ENCODE results near the gene NUFIP2. TPM values are rescaled to one million over a fixed set of nuclear protein-coding genes. Genes with fewer than 3 reads are reported as not detected.

The NUFIP2 gene
- total and polyA plus RNA-seq, 4 donors, result 2.7 to 30.2 (median 14.5) TPM

DNA sequence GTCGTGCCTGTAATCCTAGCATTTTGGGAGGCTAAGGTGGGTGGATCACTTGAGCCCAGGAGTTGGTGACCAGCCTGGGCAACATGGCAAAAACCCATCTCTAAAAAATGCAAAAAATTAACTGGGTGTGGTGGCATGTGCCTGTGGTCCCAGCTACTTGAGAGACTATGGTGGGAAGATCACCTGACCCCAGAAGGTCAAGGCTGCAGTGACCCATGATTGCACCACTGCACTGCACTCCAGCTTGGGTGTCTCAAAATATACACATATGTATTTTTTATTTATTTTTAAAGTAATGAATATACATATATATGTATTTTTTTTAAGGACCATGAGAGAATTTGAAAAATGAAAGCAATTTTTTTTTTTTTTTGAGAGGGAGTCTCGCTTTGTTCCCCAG is 5.1 kb upstream of the NUFIP2 start:
- DNase-seq (ENCODE audit: low spot score), result no peak
- no peaks in the 10 kb centered on the region for H3K36me3 ChIP-seq (ENCODE audit: control insufficient read depth in 4 of 4, insufficient read depth in 3 of 4, low read depth in 1 of 4, low read length in 3 of 4)
- TF ChIP-seq, protein P1, sequence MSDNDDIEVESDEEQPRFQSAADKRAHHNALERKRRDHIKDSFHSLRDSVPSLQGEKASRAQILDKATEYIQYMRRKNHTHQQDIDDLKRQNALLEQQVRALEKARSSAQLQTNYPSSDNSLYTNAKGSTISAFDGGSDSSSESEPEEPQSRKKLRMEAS (IDR thresholded peaks at IDR 0.05), result no peak
- TF ChIP-seq, protein P2, sequence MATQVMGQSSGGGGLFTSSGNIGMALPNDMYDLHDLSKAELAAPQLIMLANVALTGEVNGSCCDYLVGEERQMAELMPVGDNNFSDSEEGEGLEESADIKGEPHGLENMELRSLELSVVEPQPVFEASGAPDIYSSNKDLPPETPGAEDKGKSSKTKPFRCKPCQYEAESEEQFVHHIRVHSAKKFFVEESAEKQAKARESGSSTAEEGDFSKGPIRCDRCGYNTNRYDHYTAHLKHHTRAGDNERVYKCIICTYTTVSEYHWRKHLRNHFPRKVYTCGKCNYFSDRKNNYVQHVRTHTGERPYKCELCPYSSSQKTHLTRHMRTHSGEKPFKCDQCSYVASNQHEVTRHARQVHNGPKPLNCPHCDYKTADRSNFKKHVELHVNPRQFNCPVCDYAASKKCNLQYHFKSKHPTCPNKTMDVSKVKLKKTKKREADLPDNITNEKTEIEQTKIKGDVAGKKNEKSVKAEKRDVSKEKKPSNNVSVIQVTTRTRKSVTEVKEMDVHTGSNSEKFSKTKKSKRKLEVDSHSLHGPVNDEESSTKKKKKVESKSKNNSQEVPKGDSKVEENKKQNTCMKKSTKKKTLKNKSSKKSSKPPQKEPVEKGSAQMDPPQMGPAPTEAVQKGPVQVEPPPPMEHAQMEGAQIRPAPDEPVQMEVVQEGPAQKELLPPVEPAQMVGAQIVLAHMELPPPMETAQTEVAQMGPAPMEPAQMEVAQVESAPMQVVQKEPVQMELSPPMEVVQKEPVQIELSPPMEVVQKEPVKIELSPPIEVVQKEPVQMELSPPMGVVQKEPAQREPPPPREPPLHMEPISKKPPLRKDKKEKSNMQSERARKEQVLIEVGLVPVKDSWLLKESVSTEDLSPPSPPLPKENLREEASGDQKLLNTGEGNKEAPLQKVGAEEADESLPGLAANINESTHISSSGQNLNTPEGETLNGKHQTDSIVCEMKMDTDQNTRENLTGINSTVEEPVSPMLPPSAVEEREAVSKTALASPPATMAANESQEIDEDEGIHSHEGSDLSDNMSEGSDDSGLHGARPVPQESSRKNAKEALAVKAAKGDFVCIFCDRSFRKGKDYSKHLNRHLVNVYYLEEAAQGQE (IDR thresholded peaks at IDR 0.05), result no peak
- H3K4me1 ChIP-seq (ENCODE audit: control insufficient read depth in 4 of 4, insufficient read depth in 4 of 4, low read length in 3 of 4), result peaks cover 0 to 3% (median 0%) of the 10 kb centered on the region in 4 donors
- H3K9ac ChIP-seq (ENCODE audit: low read depth in 1 of 2, low read length in 2 of 2), result no peak overlapping the region
- no peaks in the 10 kb centered on the region for H3K27me3 ChIP-seq (ENCODE audit: control insufficient read depth in 4 of 4, insufficient read depth in 4 of 4, low read length in 3 of 4)
- WGBS, result 94% methylated on average over 2 of the region's 2 CpGs
- no peaks in the 10 kb centered on the region for H3K9me3 ChIP-seq (ENCODE audit: control insufficient read depth in 4 of 4, low read length in 3 of 4)
- H3K27ac ChIP-seq (ENCODE audit: low read depth in 1 of 2, low read length in 2 of 2), result no peak overlapping the region
- H3K4me3 ChIP-seq (ENCODE audit: low read depth in 1 of 3, low read length in 3 of 3), result no peak overlapping the region

DNA sequence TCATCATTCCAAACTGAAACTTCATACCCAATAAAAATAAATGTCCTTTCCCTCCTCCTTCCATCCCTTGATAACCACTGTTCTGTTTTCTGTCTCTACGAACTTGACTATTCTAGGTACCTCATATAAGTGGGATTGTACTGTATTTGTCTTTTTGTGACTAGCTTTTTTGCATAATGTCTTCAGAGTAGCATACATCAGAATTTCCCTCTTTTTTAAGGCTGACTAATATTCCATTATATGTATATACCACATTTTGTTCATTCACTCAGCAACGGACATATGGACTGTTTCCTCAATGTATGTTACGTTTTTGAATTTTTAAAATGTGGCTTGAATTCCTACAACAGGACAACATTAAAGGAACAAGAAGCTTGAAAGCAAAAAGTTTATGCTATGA is 1.5 kb upstream of the NUFIP2 start:
- H3K4me3 ChIP-seq (ENCODE audit: low read depth in 1 of 3, low read length in 3 of 3), result no peak overlapping the region
- no peak for TF ChIP-seq HNF4G (IDR thresholded peaks at IDR 0.05)
- TF ChIP-seq, protein P1 (IDR thresholded peaks at IDR 0.05), result no peak
- no peak for TF ChIP-seq RAD21 (IDR thresholded peaks at IDR 0.05)
- TF ChIP-seq RXRA (IDR thresholded peaks at IDR 0.05), result no peak
- TF ChIP-seq, protein P3, sequence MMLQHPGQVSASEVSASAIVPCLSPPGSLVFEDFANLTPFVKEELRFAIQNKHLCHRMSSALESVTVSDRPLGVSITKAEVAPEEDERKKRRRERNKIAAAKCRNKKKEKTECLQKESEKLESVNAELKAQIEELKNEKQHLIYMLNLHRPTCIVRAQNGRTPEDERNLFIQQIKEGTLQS (IDR thresholded peaks at IDR 0.05), result no peak
- no peak for TF ChIP-seq NR2F2 (IDR thresholded peaks at IDR 0.05)
- TF ChIP-seq EGR1 (IDR thresholded peaks at IDR 0.05; ENCODE audit: low read depth in 2 of 2), result no peak
- TF ChIP-seq JUND (IDR thresholded peaks at IDR 0.05), result no peak
- TF ChIP-seq, protein P2 (IDR thresholded peaks at IDR 0.05), result no peak
- TF ChIP-seq, protein P4, sequence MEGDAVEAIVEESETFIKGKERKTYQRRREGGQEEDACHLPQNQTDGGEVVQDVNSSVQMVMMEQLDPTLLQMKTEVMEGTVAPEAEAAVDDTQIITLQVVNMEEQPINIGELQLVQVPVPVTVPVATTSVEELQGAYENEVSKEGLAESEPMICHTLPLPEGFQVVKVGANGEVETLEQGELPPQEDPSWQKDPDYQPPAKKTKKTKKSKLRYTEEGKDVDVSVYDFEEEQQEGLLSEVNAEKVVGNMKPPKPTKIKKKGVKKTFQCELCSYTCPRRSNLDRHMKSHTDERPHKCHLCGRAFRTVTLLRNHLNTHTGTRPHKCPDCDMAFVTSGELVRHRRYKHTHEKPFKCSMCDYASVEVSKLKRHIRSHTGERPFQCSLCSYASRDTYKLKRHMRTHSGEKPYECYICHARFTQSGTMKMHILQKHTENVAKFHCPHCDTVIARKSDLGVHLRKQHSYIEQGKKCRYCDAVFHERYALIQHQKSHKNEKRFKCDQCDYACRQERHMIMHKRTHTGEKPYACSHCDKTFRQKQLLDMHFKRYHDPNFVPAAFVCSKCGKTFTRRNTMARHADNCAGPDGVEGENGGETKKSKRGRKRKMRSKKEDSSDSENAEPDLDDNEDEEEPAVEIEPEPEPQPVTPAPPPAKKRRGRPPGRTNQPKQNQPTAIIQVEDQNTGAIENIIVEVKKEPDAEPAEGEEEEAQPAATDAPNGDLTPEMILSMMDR (IDR thresholded peaks at IDR 0.05; ENCODE audit: low read depth, low read length, missing input control), result no peak
- TF ChIP-seq TAF1 (conservative IDR thresholded peaks at IDR 0.05), result no peak
- no peak for TF ChIP-seq SP1 (IDR thresholded peaks at IDR 0.05)
- H3K9me3 ChIP-seq (ENCODE audit: control insufficient read depth in 4 of 4, low read length in 3 of 4), result no peaks in the 10 kb centered on the region
- H3K27me3 ChIP-seq (ENCODE audit: control insufficient read depth in 4 of 4, insufficient read depth in 4 of 4, low read length in 3 of 4), result no peaks in the 10 kb centered on the region
- H3K27ac ChIP-seq (ENCODE audit: low read depth in 1 of 2, low read length in 2 of 2), result no peak overlapping the region
- no peak for DNase-seq (ENCODE audit: low spot score)
- no peaks in the 10 kb centered on the region for H3K36me3 ChIP-seq (ENCODE audit: control insufficient read depth in 4 of 4, insufficient read depth in 3 of 4, low read depth in 1 of 4, low read length in 3 of 4)
- H3K9ac ChIP-seq (ENCODE audit: low read depth in 1 of 2, low read length in 2 of 2), result no peak overlapping the region
- 97% methylated on average over 3 of the region's 3 CpGs for WGBS
- H3K4me1 ChIP-seq (ENCODE audit: control insufficient read depth in 4 of 4, insufficient read depth in 4 of 4, low read length in 3 of 4), result peaks cover 0 to 20% (median 17%) of the 10 kb centered on the region in 4 donors
